ENCODE results near the gene MAP1B.

The MAP1B gene

GRCh38 chr5:72246954-72247442, 139.7 kb downstream of the MAP1B start:
- H3K4me3 Mint-ChIP-seq = no peak overlapping the region
- H3K27me3 Mint-ChIP-seq = no peaks in the 10 kb centered on the region
- no peaks in the 10 kb centered on the region for H3K9me3 Mint-ChIP-seq
- ATAC-seq (ENCODE audit: low read depth) (no peak), DNase-seq (ENCODE audit: low spot score in 2 of 2) (no peak)
- H3K27ac Mint-ChIP-seq = no peak overlapping the region
- peaks cover 8% of the 10 kb centered on the region for H3K4me1 Mint-ChIP-seq
- H3K36me3 Mint-ChIP-seq = peaks cover 5% of the 10 kb centered on the region

- Mint-ChIP-seq H3K9me3 (no peaks in the 10 kb centered on the region), H3K4me1 (peaks cover 5% of the 10 kb centered on the region), H3K4me3 (no peak overlapping the region), H3K36me3 (peaks cover 10% of the 10 kb centered on the region), H3K27ac (no peak overlapping the region), H3K27me3 (no peaks in the 10 kb centered on the region)
- DNase-seq (ENCODE audit: low spot score in 2 of 2) (no peak), ATAC-seq (ENCODE audit: low read depth) (no peak)
Measured at GRCh38 chr5:72248410-72248981, 141.2 kb downstream of the MAP1B start.

- DNase-seq (ENCODE audit: low spot score in 2 of 2) (no peak), ATAC-seq (ENCODE audit: low read depth) (no peak)
- H3K27me3 Mint-ChIP-seq = no peaks in the 10 kb centered on the region
- no peaks in the 10 kb centered on the region for H3K9me3 Mint-ChIP-seq
- H3K36me3 Mint-ChIP-seq = peaks cover 9% of the 10 kb centered on the region
- H3K4me1 Mint-ChIP-seq = peaks cover 5% of the 10 kb centered on the region
- H3K4me3 Mint-ChIP-seq = no peak overlapping the region
- H3K27ac Mint-ChIP-seq = no peak overlapping the region
Measured at GRCh38 chr5:72251386-72251785, 144.1 kb downstream of the MAP1B start.

GRCh38 chr5:72252008-72252407, 144.7 kb downstream of the MAP1B start:
- no peaks in the 10 kb centered on the region for H3K27me3 Mint-ChIP-seq
- no peaks in the 10 kb centered on the region for H3K9me3 Mint-ChIP-seq
- peaks cover 9% of the 10 kb centered on the region for H3K36me3 Mint-ChIP-seq
- no peak for DNase-seq (ENCODE audit: low spot score in 2 of 2)
- H3K4me3 Mint-ChIP-seq = no peak overlapping the region
- H3K27ac Mint-ChIP-seq = no peak overlapping the region
- ATAC-seq (ENCODE audit: low read depth) = no peak
- peaks cover 7% of the 10 kb centered on the region for H3K4me1 Mint-ChIP-seq

GRCh38 chr5:72252574-72253155, 145.4 kb downstream of the MAP1B start:
- DNase-seq (ENCODE audit: low spot score in 2 of 2) = no peak
- ATAC-seq (ENCODE audit: low read depth) = no peak
- Mint-ChIP-seq H3K36me3 (peaks cover 14% of the 10 kb centered on the region), H3K27me3 (no peaks in the 10 kb centered on the region), H3K4me3 (no peak overlapping the region), H3K27ac (no peak overlapping the region), H3K4me1 (peaks cover 7% of the 10 kb centered on the region), H3K9me3 (no peaks in the 10 kb centered on the region)

- Mint-ChIP-seq H3K27ac (no peak overlapping the region), H3K36me3 (peaks cover 12% of the 10 kb centered on the region), H3K4me3 (no peak overlapping the region), H3K27me3 (no peaks in the 10 kb centered on the region), H3K4me1 (peaks cover 7% of the 10 kb centered on the region), H3K9me3 (no peaks in the 10 kb centered on the region)
- ATAC-seq (ENCODE audit: low read depth) (no peak), DNase-seq (ENCODE audit: low spot score in 2 of 2) (no peak)
Measured at GRCh38 chr5:72255237-72255636, 148.0 kb downstream of the MAP1B start.

- Mint-ChIP-seq H3K27me3 (no peaks in the 10 kb centered on the region), H3K27ac (no peak overlapping the region), H3K4me3 (no peak overlapping the region), H3K36me3 (peaks cover 13% of the 10 kb centered on the region), H3K4me1 (peaks cover 7% of the 10 kb centered on the region), H3K9me3 (no peaks in the 10 kb centered on the region)
- no peak for ATAC-seq (ENCODE audit: low read depth)
- no peak for DNase-seq (ENCODE audit: low spot score in 2 of 2)
Measured at GRCh38 chr5:72255670-72256069, 148.4 kb downstream of the MAP1B start.

GRCh38 chr5:72256536-72256935, 149.3 kb downstream of the MAP1B start:
- Mint-ChIP-seq H3K4me3 (no peak overlapping the region), H3K27ac (no peak overlapping the region), H3K27me3 (no peaks in the 10 kb centered on the region), H3K36me3 (peaks cover 17% of the 10 kb centered on the region), H3K9me3 (no peaks in the 10 kb centered on the region), H3K4me1 (peaks cover 7% of the 10 kb centered on the region)
- DNase-seq (ENCODE audit: low spot score in 2 of 2) (no peak), ATAC-seq (ENCODE audit: low read depth) (no peak)

Measured in memory B cell (primary cell).